Ascending aorta (tissue), 2 donors: ENCODE measurements around the gene EMCN. TPM values are rescaled to one million over a fixed set of nuclear protein-coding genes. Genes with fewer than 3 reads are reported as not detected.

Experiments
- DNase-seq, 2 donors: peaks; one replicate each; pipeline ENCODE4 v3.0.0-alpha.2; 2019; ENCODE audit warnings: low spot score in 2 of 2
- H3K27ac ChIP-seq, 2 donors: fragments of 200-600 bp; sonication (generic); one replicate each; pipeline ENCODE4 v1.5.1; 2016 to 2017; ENCODE audit warnings: mild to moderate bottlenecking in 1 of 2
- H3K27me3 ChIP-seq: fragments of 200-600 bp; sonication (generic); one replicate; pipeline ENCODE4 v1.5.1; 2017
- H3K36me3 ChIP-seq, 2 donors: fragments of 200-600 bp; sonication (generic); one replicate each; pipeline ENCODE4 v1.5.1; 2016
- H3K4me1 ChIP-seq, 2 donors: fragments of 200-600 bp; sonication (generic); one replicate each; pipeline ENCODE4 v1.5.1; 2016 to 2017; ENCODE audit warnings: mild to moderate bottlenecking in 1 of 2
- H3K4me3 ChIP-seq, 2 donors: fragments of 200-600 bp; sonication (generic); one replicate each; pipeline ENCODE4 v1.5.1; 2016 to 2017; ENCODE audit warnings: mild to moderate bottlenecking in 1 of 2
- H3K9me3 ChIP-seq, 2 donors: fragments of 200-600 bp; sonication (generic); one replicate each; pipeline ENCODE4 v1.5.1; 2016
- CTCF ChIP-seq, 3 experiments: fragments of 200-600 bp in 2 of 3; fragments of 450-650 bp in 1 of 3; sonication (generic) in 2 of 3; IDR thresholded peaks; one replicate each; pipeline ENCODE4 v1.5.1; 2016 to 2019; ENCODE audit warnings: antibody characterized with exemption in 3 of 3, mild to moderate bottlenecking in 1 of 3, moderate library complexity in 1 of 3
- intact Hi-C: fragments of 100-400 bp; cut with DNase I; formaldehyde crosslinking; loops from one replicate; pipeline ENCODE4 v1.15.1; 2023
- total RNA-seq: library from RNA; depleted of rRNA; stranded (reverse); fragments of >200 nt; gene quantifications from one replicate; pipeline ENCODE4 v1.1.0, GENCODE V29; 2016

The EMCN gene
- total RNA-seq, 1 donor from 2014 or later, result 24.6 TPM

- TF ChIP-seq CTCF (IDR thresholded peaks at IDR 0.05), result no peak
- no peak for DNase-seq
- no peaks in the 10 kb centered on the region for H3K9me3 ChIP-seq
- no peak overlapping the region for H3K4me3 ChIP-seq
- no peaks in the 10 kb centered on the region for H3K4me1 ChIP-seq
- H3K27me3 ChIP-seq, result no peaks in the 10 kb centered on the region
- intact Hi-C loops, result no loop called here
- no peaks in the 10 kb centered on the region for H3K36me3 ChIP-seq
- no peak overlapping the region for H3K27ac ChIP-seq
Measured at GRCh38 chr4:100430451-100430850, 87.4 kb downstream of the EMCN start.

- Histone ChIP-seq H3K27ac (no peak overlapping the region), H3K36me3 (no peaks in the 10 kb centered on the region)
- intact Hi-C loops, result no loop called here
Measured at GRCh38 chr4:100429616-100430015, 88.2 kb downstream of the EMCN start.

GRCh38 chr4:100428051-100428450, 89.8 kb downstream of the EMCN start:
- intact Hi-C loops, result no loop called here
- H3K9me3 ChIP-seq, result no peaks in the 10 kb centered on the region
- no peak for TF ChIP-seq CTCF (IDR thresholded peaks at IDR 0.05)
- H3K27me3 ChIP-seq, result no peaks in the 10 kb centered on the region
- no peaks in the 10 kb centered on the region for H3K4me1 ChIP-seq
- H3K27ac ChIP-seq, result no peak overlapping the region
- H3K4me3 ChIP-seq, result no peak overlapping the region
- no peak for DNase-seq
- H3K36me3 ChIP-seq, result no peaks in the 10 kb centered on the region

More at GRCh38 chr4:100429616-100430015, 88.2 kb downstream of the EMCN start:
- no peaks in the 10 kb centered on the region for H3K4me1 ChIP-seq
- no peak for DNase-seq
- TF ChIP-seq CTCF (IDR thresholded peaks at IDR 0.05), result no peak
- no peaks in the 10 kb centered on the region for H3K9me3 ChIP-seq
- H3K4me3 ChIP-seq, result no peak overlapping the region
- no peaks in the 10 kb centered on the region for H3K27me3 ChIP-seq

GRCh38 chr4:100424376-100424775, 93.4 kb downstream of the EMCN start:
- DNase-seq, result no peak
- no peak for TF ChIP-seq CTCF (IDR thresholded peaks at IDR 0.05)
- Histone ChIP-seq H3K27me3 (no peaks in the 10 kb centered on the region), H3K27ac (no peak overlapping the region), H3K9me3 (no peaks in the 10 kb centered on the region), H3K4me1 (peaks cover 0 to 8% of the 10 kb centered on the region in 2 donors), H3K36me3 (no peaks in the 10 kb centered on the region), H3K4me3 (no peak overlapping the region)
- intact Hi-C loops, result no loop called here

GRCh38 chr4:100422894-100423293, 94.9 kb downstream of the EMCN start:
- Histone ChIP-seq H3K4me3 (no peak overlapping the region), H3K4me1 (peaks cover 0 to 8% of the 10 kb centered on the region in 2 donors), H3K9me3 (no peaks in the 10 kb centered on the region), H3K36me3 (no peaks in the 10 kb centered on the region), H3K27me3 (no peaks in the 10 kb centered on the region), H3K27ac (no peak overlapping the region)
- intact Hi-C loops, result no loop called here
- no peak for DNase-seq
- no peak for TF ChIP-seq CTCF (IDR thresholded peaks at IDR 0.05)
